IMR-90 (cell line): ENCODE data around the gene MFAP3L. TPM values are rescaled to one million over a fixed set of nuclear protein-coding genes. Genes with fewer than 3 reads are reported as not detected.

Experiments
- ATAC-seq: fragments of 200-7000 bp; cut with Tn5 transposase; 2 replicates; pipeline ENCODE4 v1.9.1; 2020; ENCODE audit warnings: low read depth, mild to moderate bottlenecking, moderate library complexity
- BruUV-seq: library from RNA; stranded (reverse); fragments of 400-500 nt; replicated peaks from 2 replicates; lab custom pipeline; 2021; lab: Mats Ljungman, UMichigan
- CTCF ChIA-PET: fragments of 300-600 bp; formaldehyde crosslinking; extraction: SDS; loops from one replicate; lab custom pipeline; 2021; ENCODE audit warnings: antibody characterized with exemption; lab: Yijun Ruan, JAX
- POLR2A ChIA-PET: fragments of 300-600 bp; sonication (Branson Sonifier 250); formaldehyde crosslinking; loops from one replicate; lab custom pipeline; 2022; ENCODE audit warnings: antibody characterized with exemption; ENCODE audit not compliant: unreplicated experiment; lab: Charles Lee
- DNase-seq: peaks from one replicate; pipeline ENCODE4 v3.0.0; 2013
- H2AFZ ChIP-seq: replicated peaks from 2 replicates; pipeline ENCODE3; 2013; ENCODE audit warnings: low read length, mild to moderate bottlenecking; ENCODE audit not compliant: poor library complexity
- H2AK5ac ChIP-seq: 2 replicates; pipeline ENCODE4 v1.6.1; 2013; ENCODE audit warnings: low read depth, low read length, inconsistent platforms
- H2AK9ac ChIP-seq: replicated peaks from 2 replicates; pipeline ENCODE3; 2013; ENCODE audit warnings: mild to moderate bottlenecking, low read depth, low read length, moderate library complexity; ENCODE audit not compliant: poor library complexity
- H2BK120ac ChIP-seq: 2 replicates; pipeline ENCODE4 v1.6.1; 2013; ENCODE audit warnings: low read depth, low read length, inconsistent platforms
- H2BK15ac ChIP-seq: 3 replicates; pipeline ENCODE4 v1.6.1; 2013; ENCODE audit warnings: low read depth, low read length, inconsistent platforms
- H2BK20ac ChIP-seq: 2 replicates; pipeline ENCODE4 v1.6.1; 2013; ENCODE audit warnings: low read depth, mild to moderate bottlenecking, inconsistent platforms, low read length, moderate library complexity
- H2BK5ac ChIP-seq: 2 replicates; pipeline ENCODE4 v1.6.1; 2013; ENCODE audit warnings: mild to moderate bottlenecking, low read depth, low read length, inconsistent platforms; ENCODE audit not compliant: poor library complexity, severe bottlenecking
- H3K14ac ChIP-seq: replicated peaks from 2 replicates; pipeline ENCODE4 v1.6.1; 2013; ENCODE audit warnings: low read depth, low read length, inconsistent platforms
- H3K18ac ChIP-seq: 2 replicates; pipeline ENCODE4 v1.6.1; 2013; ENCODE audit warnings: low read depth, low read length, control low read depth
- H3K23ac ChIP-seq: 2 replicates; pipeline ENCODE4 v1.6.1; 2013; ENCODE audit warnings: low read depth, low read length, inconsistent platforms
- H3K27ac ChIP-seq: 2 replicates; pipeline ENCODE4 v1.5.1; 2013; ENCODE audit warnings: mild to moderate bottlenecking, control low read depth, low read length; ENCODE audit not compliant: insufficient read depth
- H3K27me3 ChIP-seq: 2 replicates; pipeline ENCODE4 v1.6.1; 2013; ENCODE audit warnings: low read length; ENCODE audit not compliant: control insufficient read depth, insufficient read depth
- H3K36me3 ChIP-seq: 2 replicates; pipeline ENCODE4 v1.6.1; 2013; ENCODE audit warnings: low read length, mixed read lengths; ENCODE audit not compliant: control insufficient read depth, insufficient read depth
- H3K4ac ChIP-seq: 2 replicates; pipeline ENCODE4 v1.6.1; 2013; ENCODE audit warnings: low read depth, low read length, inconsistent platforms
- H3K4me1 ChIP-seq: 2 replicates; pipeline ENCODE4 v1.6.1; 2013; ENCODE audit warnings: low read length, mixed read lengths; ENCODE audit not compliant: control insufficient read depth, insufficient read depth
- H3K4me2 ChIP-seq: 2 replicates; pipeline ENCODE4 v1.6.1; 2013; ENCODE audit warnings: low read depth, mild to moderate bottlenecking, control low read depth, low read length, moderate library complexity
- H3K4me3 ChIP-seq: 2 replicates; pipeline ENCODE4 v1.5.1; 2013; ENCODE audit warnings: low read depth, mild to moderate bottlenecking, control low read depth, low read length, moderate library complexity; ENCODE audit not compliant: insufficient read depth
- H3K56ac ChIP-seq: 2 replicates; pipeline ENCODE4 v1.6.1; 2013; ENCODE audit warnings: low read length, inconsistent platforms; ENCODE audit not compliant: insufficient read depth; ENCODE audit errors: extremely low read depth
- H3K79me1 ChIP-seq, 2 experiments: 2 replicates each; pipeline ENCODE4 v1.6.1; 2013; ENCODE audit warnings: low read length in 2 of 2, inconsistent platforms in 1 of 2, low read depth in 1 of 2
- H3K9ac ChIP-seq: 2 replicates; pipeline ENCODE4 v1.6.1; 2013; ENCODE audit warnings: low read depth, low read length, control low read depth
- H3K9me1 ChIP-seq: 2 replicates; pipeline ENCODE4 v1.6.1; 2013; ENCODE audit warnings: low read length, inconsistent platforms; ENCODE audit not compliant: insufficient read depth
- H3K9me3 ChIP-seq: 2 replicates; pipeline ENCODE4 v1.6.1; 2013; ENCODE audit warnings: low read length; ENCODE audit not compliant: control insufficient read depth, insufficient read depth
- H4K20me1 ChIP-seq: 2 replicates; pipeline ENCODE4 v1.6.1; 2013; ENCODE audit warnings: low read length, inconsistent platforms; ENCODE audit not compliant: insufficient read depth
- H4K5ac ChIP-seq: 2 replicates; pipeline ENCODE4 v1.6.1; 2013; ENCODE audit warnings: mild to moderate bottlenecking, low read depth, low read length, control low read depth
- H4K8ac ChIP-seq, 2 experiments: 2 replicates each; pipeline ENCODE4 v1.6.1; 2013; ENCODE audit warnings: low read depth in 2 of 2, low read length in 2 of 2, control low read depth in 1 of 2, inconsistent platforms in 1 of 2
- H4K91ac ChIP-seq: 2 replicates; pipeline ENCODE4 v1.6.1; 2013; ENCODE audit warnings: low read depth, low read length, inconsistent platforms; ENCODE audit not compliant: insufficient read depth
- BHLHE40 ChIP-seq: fragments of 150-350 bp; IDR thresholded peaks from 2 replicates; pipeline ENCODE4 v1.6.1; 2016; ENCODE audit warnings: mild to moderate bottlenecking, low read depth, low read length
- CEBPB ChIP-seq: IDR thresholded peaks from 2 replicates; pipeline ENCODE4 v1.6.1; 2012; ENCODE audit warnings: low read depth, low read length, improper control_type of control experiment
- CHD1 ChIP-seq: IDR thresholded peaks from 2 replicates; pipeline ENCODE4 v1.6.1; 2012; ENCODE audit warnings: low read depth, low read length, improper control_type of control experiment
- ELK1 ChIP-seq: fragments of 150-350 bp; IDR thresholded peaks from 2 replicates; pipeline ENCODE4 v1.6.1; 2016; ENCODE audit warnings: low read depth, mild to moderate bottlenecking, low read length, moderate library complexity, borderline replicate concordance
- FOS ChIP-seq: fragments of 150-350 bp; IDR thresholded peaks from 2 replicates; pipeline ENCODE4 v1.6.1; 2016; ENCODE audit warnings: low read depth, low read length
- MAFK ChIP-seq: IDR thresholded peaks from 2 replicates; pipeline ENCODE4 v1.6.1; 2012; ENCODE audit warnings: low read depth, low read length, improper control_type of control experiment
- MXI1 ChIP-seq: IDR thresholded peaks from 2 replicates; pipeline ENCODE4 v1.6.1; 2012; ENCODE audit warnings: low read depth, mild to moderate bottlenecking, low read length, moderate library complexity, borderline replicate concordance
- NFE2L2 ChIP-seq: fragments of 150-350 bp; IDR thresholded peaks from 2 replicates; pipeline ENCODE4 v1.6.1; 2016; ENCODE audit warnings: low read depth, mild to moderate bottlenecking, low read length
- RAD21 ChIP-seq: IDR thresholded peaks from 2 replicates; pipeline ENCODE4 v1.6.1; 2012; ENCODE audit warnings: low read length, improper control_type of control experiment
- RFX5 ChIP-seq: IDR thresholded peaks from 2 replicates; pipeline ENCODE4 v1.8.0; 2012; ENCODE audit warnings: low read depth, mild to moderate bottlenecking, low read length, moderate library complexity
- SMC3 ChIP-seq: fragments of 150-350 bp; IDR thresholded peaks from 2 replicates; pipeline ENCODE4 v1.6.1; 2016; ENCODE audit warnings: low read depth, mild to moderate bottlenecking, antibody characterized with exemption, low read length, moderate library complexity
- WGBS, 2 experiments: methylation state at CpG; one replicate each; pipeline versions ENCODE4 v1.1.5 to v1.1.7; 2013; ENCODE audit warnings: missing lambda C conversion rate in 2 of 2; ENCODE audit not compliant: insufficient read length in 1 of 2; ENCODE audit errors: extremely low coverage in 2 of 2; 5-methylcytosine and 5-hydroxymethylcytosine counted together
- dilution Hi-C: fragments of 300-500 bp; cut with HindIII; formaldehyde crosslinking; loops from one replicate; pipeline ENCODE4 v1.14.3; 2018; ENCODE audit warnings: low sequenced_read_pairs; ENCODE audit not compliant: unreplicated experiment
- in situ Hi-C: fragments of 300-500 bp; cut with MboI; formaldehyde crosslinking; loops from 3 replicates; pipeline ENCODE4 v1.14.3; 2019; ENCODE audit warnings: low sequenced_read_pairs, inconsistent platforms, mixed read lengths
- intact Hi-C: fragments of 100-400 bp; cut with micrococcal nuclease; formaldehyde crosslinking; loops from 2 replicates; pipeline ENCODE4 v1.10.0; 2022
- polyA plus RNA-seq, 3 experiments: library from polyadenylated mRNA; depleted of rRNA; stranded (reverse); fragments of >200 nt; gene quantifications; 2 replicates each; pipeline ENCODE4 v1.2.3, GENCODE V29; 2012; ENCODE audit warnings: low replicate concordance in 1 of 3
- total RNA-seq: library from RNA; depleted of rRNA; stranded (reverse); fragments of >200 nt; gene quantifications from 2 replicates; pipeline ENCODE4 v1.2.3, GENCODE V29; 2012
- TF ChIP-seq, protein P1 (sequence below): conservative IDR thresholded peaks from 2 replicates; pipeline ENCODE4 v1.5.1; 2012; ENCODE audit warnings: mild to moderate bottlenecking, low read depth, low read length, improper control_type of control experiment

Gene MFAP3L
- total and polyA plus RNA-seq, 2 of the 4 experiments (the other 2 are of a cell fraction) = 0.22 to 0.36 TPM

- Histone ChIP-seq H3K4me1 (no peaks in the 10 kb centered on the region), H2BK120ac (no peak overlapping the region), H4K20me1 (no peaks in the 10 kb centered on the region), H2AK9ac (no peak overlapping the region), H3K14ac (no peak overlapping the region), H2AK5ac (no peak overlapping the region), H3K79me1 (no peaks in the 10 kb centered on the region), H3K27ac (no peak overlapping the region), H2BK15ac (no peak overlapping the region), H3K4me3 (no peak overlapping the region), H2BK20ac (no peak overlapping the region), H3K18ac (no peak overlapping the region), H3K56ac (no peak overlapping the region), H3K27me3 (no peaks in the 10 kb centered on the region), H3K36me3 (no peaks in the 10 kb centered on the region), H3K4me2 (no peak overlapping the region), H3K4ac (no peak overlapping the region), H3K23ac (no peak overlapping the region), H3K9me3 (no peaks in the 10 kb centered on the region), H3K9me1 (no peaks in the 10 kb centered on the region), H4K5ac (no peak overlapping the region), H4K8ac (no peak overlapping the region), H2BK5ac (no peak overlapping the region), H3K9ac (no peak overlapping the region), H2AFZ (no peak overlapping the region), H4K91ac (no peak overlapping the region)
- DNase-seq (no peak), ATAC-seq (no peak)
- in situ Hi-C loops = no loop called here
- CTCF ChIA-PET = no interaction called here
- TF ChIP-seq MXI1 = no peak
- TF ChIP-seq RAD21 = no peak
- no peak for TF ChIP-seq RFX5
- TF ChIP-seq CEBPB = no peak
- no peak for TF ChIP-seq NFE2L2
- TF ChIP-seq ELK1 = no peak
- TF ChIP-seq FOS = no peak
- TF ChIP-seq CHD1 = no peak
- no peak for TF ChIP-seq SMC3
- no peak for TF ChIP-seq MAFK
- no peak for TF ChIP-seq BHLHE40
- TF ChIP-seq, protein P1, sequence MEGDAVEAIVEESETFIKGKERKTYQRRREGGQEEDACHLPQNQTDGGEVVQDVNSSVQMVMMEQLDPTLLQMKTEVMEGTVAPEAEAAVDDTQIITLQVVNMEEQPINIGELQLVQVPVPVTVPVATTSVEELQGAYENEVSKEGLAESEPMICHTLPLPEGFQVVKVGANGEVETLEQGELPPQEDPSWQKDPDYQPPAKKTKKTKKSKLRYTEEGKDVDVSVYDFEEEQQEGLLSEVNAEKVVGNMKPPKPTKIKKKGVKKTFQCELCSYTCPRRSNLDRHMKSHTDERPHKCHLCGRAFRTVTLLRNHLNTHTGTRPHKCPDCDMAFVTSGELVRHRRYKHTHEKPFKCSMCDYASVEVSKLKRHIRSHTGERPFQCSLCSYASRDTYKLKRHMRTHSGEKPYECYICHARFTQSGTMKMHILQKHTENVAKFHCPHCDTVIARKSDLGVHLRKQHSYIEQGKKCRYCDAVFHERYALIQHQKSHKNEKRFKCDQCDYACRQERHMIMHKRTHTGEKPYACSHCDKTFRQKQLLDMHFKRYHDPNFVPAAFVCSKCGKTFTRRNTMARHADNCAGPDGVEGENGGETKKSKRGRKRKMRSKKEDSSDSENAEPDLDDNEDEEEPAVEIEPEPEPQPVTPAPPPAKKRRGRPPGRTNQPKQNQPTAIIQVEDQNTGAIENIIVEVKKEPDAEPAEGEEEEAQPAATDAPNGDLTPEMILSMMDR = no peak
- BruUV-seq = no TSS peak
- intact Hi-C loops = no loop called here
- POLR2A ChIA-PET = no interaction called here
- dilution Hi-C loops = no loop called here
- no CpG with 5 or more reads among the region's 6 CpGs for WGBS, 2 experiments
Measured at GRCh38 chr4:169987327-169988228, 38.6 kb downstream of the MFAP3L start.
